22Rv1 (cell line): ENCODE data around the gene KIFC3.
"Not testable (repeated sequence)": the region's sequence is repeated elsewhere in the genome, so short reads cannot be mapped to it uniquely, and the experiment has no call there.

ENCODE experiments used
- H3K27ac ChIP-seq: fragments of 450-650 bp; 2 replicates; pipeline ENCODE4 v1.5.1; 2017
- ZFX ChIP-seq: fragments of 450-650 bp; IDR thresholded peaks from 2 replicates; pipeline ENCODE4 v1.6.1; 2017; ENCODE audit warnings: antibody characterized with exemption, borderline replicate concordance
- TF ChIP-seq, protein P1 (sequence below): fragments of 450-650 bp; IDR thresholded peaks from 2 replicates; pipeline ENCODE4 v1.5.1; 2017; ENCODE audit warnings: mild to moderate bottlenecking

KIFC3 gene

DNA sequence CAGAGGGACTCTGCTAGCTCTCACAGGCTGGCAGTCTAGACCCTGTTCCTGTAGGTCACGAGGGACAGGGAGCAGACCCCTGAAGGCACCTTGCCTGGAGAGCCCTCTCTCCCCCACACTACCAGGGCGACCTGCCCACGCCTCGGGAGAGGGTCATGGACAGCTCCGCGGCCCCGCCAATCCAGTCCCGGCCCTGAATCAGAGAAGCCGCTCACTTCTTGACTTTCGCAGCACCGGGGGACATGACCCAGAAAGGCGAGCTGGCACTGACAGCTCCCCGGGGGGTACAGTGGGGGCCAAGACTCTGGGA is 5.1 kb downstream of the KIFC3 start:
- TF ChIP-seq, protein P1, sequence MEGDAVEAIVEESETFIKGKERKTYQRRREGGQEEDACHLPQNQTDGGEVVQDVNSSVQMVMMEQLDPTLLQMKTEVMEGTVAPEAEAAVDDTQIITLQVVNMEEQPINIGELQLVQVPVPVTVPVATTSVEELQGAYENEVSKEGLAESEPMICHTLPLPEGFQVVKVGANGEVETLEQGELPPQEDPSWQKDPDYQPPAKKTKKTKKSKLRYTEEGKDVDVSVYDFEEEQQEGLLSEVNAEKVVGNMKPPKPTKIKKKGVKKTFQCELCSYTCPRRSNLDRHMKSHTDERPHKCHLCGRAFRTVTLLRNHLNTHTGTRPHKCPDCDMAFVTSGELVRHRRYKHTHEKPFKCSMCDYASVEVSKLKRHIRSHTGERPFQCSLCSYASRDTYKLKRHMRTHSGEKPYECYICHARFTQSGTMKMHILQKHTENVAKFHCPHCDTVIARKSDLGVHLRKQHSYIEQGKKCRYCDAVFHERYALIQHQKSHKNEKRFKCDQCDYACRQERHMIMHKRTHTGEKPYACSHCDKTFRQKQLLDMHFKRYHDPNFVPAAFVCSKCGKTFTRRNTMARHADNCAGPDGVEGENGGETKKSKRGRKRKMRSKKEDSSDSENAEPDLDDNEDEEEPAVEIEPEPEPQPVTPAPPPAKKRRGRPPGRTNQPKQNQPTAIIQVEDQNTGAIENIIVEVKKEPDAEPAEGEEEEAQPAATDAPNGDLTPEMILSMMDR, result no peak
- no peak for TF ChIP-seq ZFX
- peak overlapping the region; percentile 60 for H3K27ac ChIP-seq

DNA sequence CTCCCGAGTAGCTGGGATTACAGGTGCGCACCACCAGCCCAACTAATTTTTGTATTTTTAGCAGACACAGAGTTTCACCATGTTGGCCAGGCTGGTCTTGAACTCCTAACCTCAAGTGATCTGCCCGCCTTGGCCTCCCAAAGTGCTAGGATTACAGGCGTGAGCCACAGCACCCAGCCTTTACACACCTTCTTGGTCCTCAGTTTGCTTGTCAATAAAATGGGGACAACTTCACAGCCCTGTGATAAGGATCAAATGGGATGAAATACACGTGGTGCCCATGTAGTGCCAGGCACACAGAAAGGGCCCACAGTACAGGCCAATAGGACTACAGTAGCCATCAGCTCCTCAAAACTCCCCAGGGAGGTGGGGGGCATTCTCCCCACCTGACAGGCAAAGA is 6.3 kb downstream of the KIFC3 start:
- H3K27ac ChIP-seq, result not testable (repeated sequence)

DNA sequence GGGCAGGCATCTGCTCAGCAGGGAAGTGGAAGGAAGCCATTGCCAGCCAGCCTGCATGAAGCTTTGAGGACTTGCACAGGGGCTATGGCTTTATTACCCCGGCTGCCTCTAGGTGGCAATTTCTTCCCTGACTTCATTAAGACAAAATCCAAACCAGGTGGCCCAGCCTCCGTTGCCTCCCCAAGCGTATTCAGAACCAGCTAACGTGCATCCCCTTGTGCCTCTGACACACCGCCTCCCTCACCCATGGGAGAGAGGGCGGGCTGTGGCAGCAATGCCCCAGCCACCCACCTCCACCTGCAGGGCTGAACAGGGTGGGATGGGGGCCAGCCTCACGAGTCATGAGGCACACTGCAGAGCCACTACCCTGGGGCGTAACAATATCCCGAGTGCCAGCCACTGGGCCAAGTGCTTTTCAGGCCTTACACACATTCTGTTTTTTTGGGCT is 6.8 kb downstream of the KIFC3 start:
- no peak for TF ChIP-seq ZFX
- TF ChIP-seq, protein P1, result peak; percentile 78
- H3K27ac ChIP-seq, result no peak overlapping the region

DNA sequence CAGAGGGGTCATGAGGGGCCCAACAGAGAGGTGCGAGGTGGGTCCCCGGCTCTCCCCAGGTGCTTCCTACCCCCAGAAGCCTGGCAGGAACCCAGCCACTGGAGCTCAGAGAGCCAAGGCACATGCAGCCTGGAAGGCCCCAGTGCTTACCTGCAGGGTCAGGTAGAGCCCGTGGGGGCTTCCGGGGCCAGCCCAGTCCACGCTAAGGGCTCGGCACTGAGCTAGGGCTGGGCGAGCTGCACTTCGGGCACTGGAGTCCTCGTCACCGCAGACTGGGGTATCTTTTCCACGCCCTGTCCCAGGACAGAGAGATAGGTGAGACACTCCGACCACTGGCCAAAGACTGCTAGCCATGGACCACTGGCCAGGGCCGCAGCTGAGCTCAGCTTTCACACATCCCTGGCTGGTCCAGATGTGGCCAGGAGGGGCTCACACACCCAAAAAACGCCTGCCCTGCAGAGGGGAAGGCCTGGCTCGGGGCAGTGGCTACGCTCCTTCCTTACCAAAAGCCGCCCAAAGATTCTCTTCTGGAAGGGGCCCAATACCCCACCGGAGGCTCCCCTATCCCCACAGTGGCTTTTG is 7.4 kb downstream of the KIFC3 start:
- no peak overlapping the region for H3K27ac ChIP-seq
- no peak for TF ChIP-seq ZFX
- TF ChIP-seq, protein P1, result no peak

DNA sequence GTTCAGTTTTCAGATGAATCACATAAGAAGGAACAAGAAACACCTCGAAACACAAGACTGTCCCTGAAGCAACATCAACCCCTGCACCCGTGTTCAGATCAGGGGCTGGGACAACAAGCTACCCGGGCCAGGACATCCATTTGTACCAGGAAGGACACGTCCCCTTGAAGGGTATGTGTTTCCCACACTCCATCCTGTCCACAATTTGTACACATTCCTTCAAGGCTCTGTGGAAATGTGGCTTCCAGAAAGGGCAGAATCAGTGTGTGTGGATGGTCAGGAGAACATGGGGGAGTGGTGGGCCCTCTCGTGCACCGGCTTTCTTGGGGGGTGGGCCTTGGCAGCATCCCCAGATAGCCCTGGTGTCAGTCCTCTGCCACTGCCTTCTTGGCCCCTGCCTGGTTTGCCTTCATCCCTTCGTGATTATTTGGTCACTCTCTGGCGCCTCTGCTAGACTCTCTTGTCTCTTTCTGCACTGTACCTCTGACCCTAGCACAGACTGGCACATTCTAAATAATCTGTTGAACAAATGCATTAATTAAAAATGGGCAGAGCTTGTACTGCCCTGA is 10.3 kb downstream of the KIFC3 start:
- no peak for TF ChIP-seq ZFX
- TF ChIP-seq, protein P1, result no peak
- no peak overlapping the region for H3K27ac ChIP-seq

DNA sequence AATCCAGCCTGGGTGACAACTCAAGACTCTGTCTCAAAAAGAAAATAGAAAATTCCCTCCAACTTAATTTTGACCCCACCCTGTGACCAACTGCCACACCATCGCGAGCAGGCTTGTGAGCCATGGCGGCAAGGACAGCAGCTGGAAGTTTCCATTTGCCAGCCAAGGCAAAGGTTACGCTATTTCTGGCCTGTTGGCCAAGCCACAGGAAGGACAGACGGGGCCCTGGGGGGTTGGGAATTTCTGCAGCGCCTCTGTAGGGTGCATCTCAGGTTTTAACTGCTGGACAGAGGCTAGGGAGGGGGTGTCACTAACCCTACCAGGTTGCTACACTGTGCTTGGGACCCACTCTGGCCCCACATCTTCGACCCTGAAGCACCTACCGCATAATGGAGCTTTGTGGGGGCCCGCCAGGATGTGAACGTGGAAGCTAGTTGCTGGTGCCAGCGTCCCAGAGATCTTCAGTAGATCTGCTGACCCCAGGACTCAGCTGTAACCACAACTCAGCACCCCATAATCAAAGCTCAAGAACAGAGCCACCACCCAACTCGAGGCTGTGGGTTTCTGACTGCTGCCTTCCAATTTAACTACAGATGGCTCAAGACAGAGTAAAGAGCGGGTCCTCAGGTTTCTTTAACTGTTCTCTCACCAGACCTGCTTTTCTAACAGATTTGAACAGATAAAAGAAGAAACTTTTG is 10.9 kb downstream of the KIFC3 start:
- H3K27ac ChIP-seq, result no peak overlapping the region
- TF ChIP-seq, protein P1, result no peak

DNA sequence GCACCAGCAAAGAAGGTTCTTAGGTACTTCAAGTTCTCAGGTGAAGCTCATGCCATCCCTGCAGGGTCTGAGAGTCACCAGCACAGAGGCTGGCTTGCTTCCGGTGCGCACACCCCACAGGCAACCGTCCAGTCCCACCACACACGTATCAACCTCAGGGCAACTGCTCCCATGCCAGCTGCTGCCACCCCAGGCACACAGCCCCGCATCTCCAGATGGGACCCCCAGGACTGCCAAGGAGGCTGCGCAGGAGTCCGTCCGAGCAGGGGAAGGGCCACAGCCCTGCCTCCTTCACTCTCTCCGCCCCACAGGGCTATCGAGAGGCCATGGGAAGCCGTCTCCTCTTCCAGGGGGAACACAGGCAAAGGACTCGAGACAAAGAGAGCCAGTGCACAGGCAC is 13.3 kb downstream of the KIFC3 start:
- H3K27ac ChIP-seq, result no peak overlapping the region
- TF ChIP-seq, protein P1, result no peak
- TF ChIP-seq ZFX, result no peak
